Measurements from ENCODE around the gene PDE4B.

DNA sequence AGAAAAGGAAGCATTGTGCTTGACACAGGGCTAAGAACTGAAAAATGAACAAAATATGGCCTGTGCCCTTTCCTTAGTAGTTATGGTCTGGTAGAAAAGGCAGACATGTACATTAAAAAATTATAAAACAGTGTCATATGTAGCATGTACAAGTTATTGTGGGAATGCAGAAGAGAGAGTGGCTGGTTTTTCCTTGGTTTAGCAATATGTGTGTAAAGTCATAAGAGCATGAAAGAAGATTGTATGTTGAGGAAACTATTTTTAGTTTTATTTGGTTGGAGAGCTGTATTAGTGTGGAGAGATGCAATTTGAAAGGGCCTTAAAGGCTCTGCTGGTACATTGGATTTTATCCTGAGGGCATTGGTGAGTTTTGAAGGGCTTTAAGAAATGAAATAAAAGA is 145.8 kb downstream of the PDE4B start:
- TF ChIP-seq, protein P1, sequence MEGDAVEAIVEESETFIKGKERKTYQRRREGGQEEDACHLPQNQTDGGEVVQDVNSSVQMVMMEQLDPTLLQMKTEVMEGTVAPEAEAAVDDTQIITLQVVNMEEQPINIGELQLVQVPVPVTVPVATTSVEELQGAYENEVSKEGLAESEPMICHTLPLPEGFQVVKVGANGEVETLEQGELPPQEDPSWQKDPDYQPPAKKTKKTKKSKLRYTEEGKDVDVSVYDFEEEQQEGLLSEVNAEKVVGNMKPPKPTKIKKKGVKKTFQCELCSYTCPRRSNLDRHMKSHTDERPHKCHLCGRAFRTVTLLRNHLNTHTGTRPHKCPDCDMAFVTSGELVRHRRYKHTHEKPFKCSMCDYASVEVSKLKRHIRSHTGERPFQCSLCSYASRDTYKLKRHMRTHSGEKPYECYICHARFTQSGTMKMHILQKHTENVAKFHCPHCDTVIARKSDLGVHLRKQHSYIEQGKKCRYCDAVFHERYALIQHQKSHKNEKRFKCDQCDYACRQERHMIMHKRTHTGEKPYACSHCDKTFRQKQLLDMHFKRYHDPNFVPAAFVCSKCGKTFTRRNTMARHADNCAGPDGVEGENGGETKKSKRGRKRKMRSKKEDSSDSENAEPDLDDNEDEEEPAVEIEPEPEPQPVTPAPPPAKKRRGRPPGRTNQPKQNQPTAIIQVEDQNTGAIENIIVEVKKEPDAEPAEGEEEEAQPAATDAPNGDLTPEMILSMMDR (IDR thresholded peaks at IDR 0.05; ENCODE audit: low read depth, low read length) = no peak
- TF ChIP-seq EZH2phosphoT487 (IDR thresholded peaks at IDR 0.05; ENCODE audit: low read depth) = no peak
